Left renal cortex interstitium (tissue), 4 donors: Measurements from ENCODE around the gene RDM1. TPM values are rescaled to one million over a fixed set of nuclear protein-coding genes. Genes with fewer than 3 reads are reported as not detected.
"Not testable (repeated sequence)": the region's sequence is repeated elsewhere in the genome, so short reads cannot be mapped to it uniquely, and the experiment has no call there.

Experiments used
- DNase-seq, 4 donors: peaks; one replicate each; pipeline ENCODE4 v3.0.0-alpha.2; 2013; ENCODE audit warnings: low read depth in 4 of 4, low spot score in 2 of 4, missing footprints in 1 of 4
- polyA plus RNA-seq, 4 donors: library from polyadenylated mRNA; unstranded; fragments of 120-200 nt; gene quantifications; one replicate each; pipeline ENCODE4 v1.2.1, GENCODE V29; 2013; ENCODE audit not compliant: insufficient read length in 4 of 4

Gene RDM1
- polyA plus RNA-seq, 4 donors: 2.2 to 4.3 (median 2.5) TPM

- DNase-seq: peak in 2 of 4 donors; percentile 26 to 41
These were observed 29.7 kb downstream of the RDM1 start for GRCh38 chr17:35900708-35901480.

DNA sequence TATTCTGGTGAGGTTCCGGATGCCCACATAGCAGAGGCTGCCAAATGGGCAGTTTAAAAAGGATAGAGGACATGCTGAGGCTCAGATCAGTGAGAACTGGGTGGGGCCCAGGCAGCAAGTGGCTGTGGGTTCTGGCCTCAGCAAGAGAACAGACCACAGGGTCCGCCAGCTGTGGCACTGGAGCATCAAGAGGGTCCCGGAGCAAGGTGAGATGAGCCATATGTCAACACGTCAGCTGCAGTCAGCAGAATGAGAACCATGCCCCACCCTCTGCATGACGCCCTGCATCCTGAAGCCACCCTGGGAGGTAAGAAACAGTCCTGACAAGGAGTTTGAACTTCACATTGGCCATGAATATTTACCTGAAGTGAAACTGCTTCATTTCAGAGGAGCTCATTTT, 30.3 kb downstream of the RDM1 start:
- no peak for DNase-seq

- DNase-seq: no peak
These were observed 32.1 kb downstream of the RDM1 start for GRCh38 chr17:35898283-35899070.

- DNase-seq: not testable (repeated sequence)
These were observed 32.8 kb downstream of the RDM1 start for GRCh38 chr17:35897772-35898171.

GRCh38 chr17:35895636-35896587, 34.7 kb downstream of the RDM1 start:
- DNase-seq: no peak

GRCh38 chr17:35894206-35894605, 36.4 kb downstream of the RDM1 start:
- no peak for DNase-seq

- DNase-seq: no peak
These were observed 36.8 kb downstream of the RDM1 start for GRCh38 chr17:35893751-35894150.

DNA sequence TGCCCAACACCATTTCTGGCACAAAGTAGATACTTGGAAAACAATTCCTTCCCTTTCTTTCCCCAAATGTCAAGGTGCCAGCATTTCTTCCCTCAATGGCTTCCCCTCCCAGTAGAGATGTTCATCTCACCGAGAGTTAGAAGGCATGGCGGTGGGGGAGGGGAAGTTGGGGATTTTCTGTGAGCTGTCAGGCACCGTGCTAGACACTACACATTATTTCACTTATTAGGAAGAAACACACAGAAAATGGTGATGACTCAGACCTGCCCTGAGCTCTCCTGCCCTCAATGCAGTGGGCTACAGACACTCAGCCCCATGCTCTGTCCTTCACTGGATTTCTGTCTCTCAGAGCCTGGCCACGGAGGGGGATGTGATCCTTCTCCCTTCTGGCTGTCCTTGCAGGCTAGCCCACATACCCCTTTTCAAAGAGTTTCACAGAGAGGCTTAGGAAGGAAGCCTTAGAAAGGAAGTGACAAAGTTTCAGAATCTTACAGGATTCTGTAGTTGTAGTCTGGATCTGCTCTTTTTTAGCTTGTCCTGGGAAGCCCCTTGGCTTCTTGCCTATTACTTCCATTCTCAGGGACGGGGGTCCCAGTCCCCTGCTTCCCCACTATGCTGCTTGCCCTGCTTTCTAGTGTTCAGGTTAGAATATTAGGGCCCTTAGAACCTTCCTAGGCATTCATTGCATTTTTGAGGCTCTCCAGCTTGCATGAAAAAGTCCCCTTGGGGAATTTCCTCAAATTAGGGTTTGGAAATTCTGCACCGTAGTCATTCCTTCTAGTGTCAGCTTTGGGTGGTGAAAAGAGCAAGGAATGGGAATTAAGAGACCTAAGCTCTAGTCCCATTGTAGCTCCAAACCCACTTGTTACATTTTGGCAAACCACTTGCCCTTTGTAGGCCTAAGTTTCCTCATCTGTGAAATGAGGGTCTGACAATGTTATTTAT, 38.2 kb downstream of the RDM1 start:
- DNase-seq: no peak

DNA sequence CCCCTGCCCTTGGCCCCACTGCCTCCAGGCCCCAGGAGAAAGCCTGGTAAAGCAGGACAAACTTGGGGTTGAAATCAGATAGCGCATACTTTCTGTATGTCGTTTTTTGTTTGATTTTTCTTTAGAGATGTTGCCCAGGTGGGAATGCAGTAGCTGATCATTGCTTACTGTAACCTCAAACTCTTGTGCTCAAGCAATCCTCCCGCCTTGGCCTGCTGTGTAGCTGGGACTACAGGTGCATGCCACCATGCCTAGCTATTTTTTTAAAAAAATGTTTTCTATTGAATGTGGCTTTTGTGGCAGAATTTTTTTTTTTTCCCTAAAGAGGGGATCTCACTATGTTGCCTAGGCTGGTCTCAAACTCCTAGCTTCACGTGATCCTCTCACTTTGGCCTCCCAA, 39.3 kb downstream of the RDM1 start:
- DNase-seq: no peak

- no peak for DNase-seq
These were observed 39.8 kb downstream of the RDM1 start for GRCh38 chr17:35890774-35891155.

DNA sequence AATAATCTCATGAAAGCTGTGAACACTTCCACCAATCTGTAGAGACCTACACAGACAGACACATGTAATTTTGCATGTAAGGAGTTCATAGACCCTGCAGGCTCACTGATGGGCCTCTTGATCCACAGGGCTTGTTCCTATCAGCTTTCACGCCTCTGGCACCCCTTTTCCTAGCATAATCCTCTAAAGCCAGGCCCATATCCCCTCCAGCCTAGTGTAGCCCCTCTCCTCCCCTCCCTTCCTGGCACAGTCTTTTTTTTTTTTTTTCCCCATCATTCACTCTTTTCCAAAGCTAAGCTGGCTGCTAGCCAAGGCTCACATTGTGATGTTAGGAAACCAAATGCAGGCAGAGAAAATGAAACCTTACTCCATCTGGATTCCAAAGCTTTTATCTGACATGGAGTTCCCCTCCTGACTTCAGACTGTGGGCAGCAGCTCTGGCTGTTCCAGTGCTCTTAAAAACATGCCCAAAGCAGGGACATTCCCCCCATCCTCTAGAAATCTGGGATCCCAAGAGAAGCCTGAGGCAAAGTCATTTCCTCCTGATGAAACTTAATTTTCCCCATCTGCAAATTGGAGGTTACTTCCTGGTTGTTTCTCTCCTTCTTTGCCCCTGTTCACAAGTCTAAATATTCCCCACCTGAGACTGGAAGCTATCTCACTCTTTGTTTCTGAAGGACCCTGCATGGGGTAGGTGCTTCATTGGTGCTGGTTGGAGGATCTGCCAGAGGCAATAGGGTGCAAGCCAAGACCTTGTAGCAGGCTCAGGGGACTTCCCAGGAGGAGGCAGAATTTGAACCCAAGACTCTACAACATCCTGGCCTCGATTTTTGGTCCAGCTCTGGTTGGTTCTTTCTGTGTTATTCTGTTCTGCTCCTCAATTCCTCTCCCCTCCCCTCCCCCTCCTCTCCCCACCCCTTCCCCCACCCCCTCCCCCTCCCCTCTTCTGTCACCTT, 40.5 kb downstream of the RDM1 start:
- DNase-seq: peak in 3 of 4 donors; percentile 31 to 69 (median 39)

- no peak for DNase-seq
These were observed 41.3 kb downstream of the RDM1 start for GRCh38 chr17:35889241-35889640.

DNA sequence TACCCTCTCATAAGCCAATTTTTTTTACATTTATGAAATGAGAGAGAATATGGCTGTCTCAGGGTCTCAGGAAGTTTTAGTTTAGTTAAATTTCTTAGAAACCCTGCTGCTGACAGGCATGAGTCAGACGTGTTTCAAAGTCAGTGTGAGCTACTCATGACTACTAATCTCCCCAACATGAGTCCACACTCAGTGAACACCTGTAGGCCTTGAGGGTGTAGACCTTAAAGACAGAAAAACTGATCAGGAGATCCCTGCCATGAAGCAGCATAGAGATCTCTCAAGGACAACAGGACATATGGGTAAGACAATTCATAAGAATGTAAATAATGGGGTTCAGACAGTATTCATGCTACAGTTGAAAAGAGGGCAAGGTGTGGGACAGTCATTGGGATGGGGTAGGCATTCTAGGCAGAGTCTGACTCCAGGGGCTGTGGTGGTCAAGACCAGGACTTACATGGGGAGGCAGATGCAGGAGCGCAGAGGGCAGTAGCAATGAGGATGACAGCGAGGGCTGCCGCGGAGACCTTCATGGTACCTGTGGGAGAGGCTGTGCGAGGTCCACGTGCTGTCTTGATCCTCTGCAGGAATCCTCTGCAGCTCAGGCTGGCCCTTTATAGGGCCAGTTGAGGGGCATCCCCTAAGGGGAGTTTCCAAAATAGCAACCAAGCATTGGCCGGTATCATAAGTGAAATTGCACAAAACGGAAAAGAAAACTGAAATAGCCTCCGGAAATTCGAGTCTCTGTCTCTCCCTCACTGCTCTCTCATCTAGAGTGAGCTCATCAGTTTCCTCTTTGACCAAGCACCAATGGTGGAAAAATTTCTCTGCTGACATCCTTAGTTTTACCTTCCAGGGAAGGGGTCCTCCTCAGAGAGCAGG, 50.6 kb downstream of the RDM1 start, which contains the start of gene CCL5:
Gene CCL5 (minus strand): TSS at position 588 of the 882 bp plus-strand sequence.
- DNase-seq: no peak

DNA sequence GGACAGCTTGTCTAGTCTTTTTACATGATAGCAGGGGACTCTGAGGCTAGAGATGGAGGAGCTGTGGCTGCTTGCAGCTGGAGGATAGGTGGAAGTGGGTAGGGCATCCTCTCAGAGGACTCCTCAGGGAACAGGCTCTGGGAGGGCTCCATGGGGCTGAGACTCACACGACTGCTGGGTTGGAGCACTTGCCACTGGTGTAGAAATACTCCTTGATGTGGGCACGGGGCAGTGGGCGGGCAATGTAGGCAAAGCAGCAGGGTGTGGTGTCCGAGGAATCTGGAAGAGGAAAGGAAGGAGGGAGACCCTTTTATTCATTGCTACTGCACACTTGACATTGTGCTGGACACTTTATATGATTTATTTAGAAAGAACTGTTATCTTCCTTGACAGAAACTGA, 52.2 kb downstream of the RDM1 start:
- DNase-seq: no peak

- no peak for DNase-seq
These were observed 53.1 kb downstream of the RDM1 start for GRCh38 chr17:35877345-35878029.

DNA sequence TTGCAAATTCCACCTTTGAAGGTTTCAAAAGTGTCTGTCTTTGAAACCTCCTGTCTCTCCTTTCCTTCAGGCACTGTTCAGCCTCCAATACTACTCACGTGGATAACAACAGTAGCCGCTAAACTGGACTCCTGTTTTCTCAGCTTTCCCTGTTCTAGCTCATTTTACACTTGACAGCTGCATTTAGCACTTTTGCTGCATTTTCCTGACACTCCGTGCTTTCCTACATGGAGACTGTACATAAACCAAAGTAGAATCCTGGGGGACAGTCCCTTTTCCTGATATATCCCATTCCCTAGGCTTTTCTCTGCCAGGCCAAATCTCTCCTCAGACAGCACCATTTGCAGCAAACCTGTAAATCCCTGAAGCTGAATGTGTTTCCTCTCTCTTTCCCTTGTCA, 54.0 kb downstream of the RDM1 start:
- DNase-seq: no peak

GRCh38 chr17:35875800-35876139, 54.8 kb downstream of the RDM1 start:
- no peak for DNase-seq
